ENCODE results near the gene SMIM21.

DNA sequence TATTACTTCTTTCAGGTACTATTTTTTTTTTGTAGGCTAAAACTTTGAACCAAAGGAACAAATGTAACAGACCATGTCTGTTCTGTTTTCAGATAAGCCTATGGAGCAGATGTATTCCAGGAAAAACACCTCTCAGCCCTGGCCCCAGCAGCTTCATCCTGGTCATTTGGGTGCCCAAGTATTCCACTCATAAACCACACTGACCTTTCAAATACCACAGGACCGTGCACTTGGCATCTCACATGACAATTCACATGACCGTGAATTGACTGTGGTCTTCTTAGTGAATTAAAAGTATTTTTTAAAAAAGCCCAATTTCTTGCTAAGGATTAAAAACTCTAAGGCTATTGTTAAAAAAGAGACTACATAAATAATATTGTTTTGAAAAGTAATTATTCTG, 50.2 kb downstream of the SMIM21 start:
- TF ChIP-seq, protein P1, sequence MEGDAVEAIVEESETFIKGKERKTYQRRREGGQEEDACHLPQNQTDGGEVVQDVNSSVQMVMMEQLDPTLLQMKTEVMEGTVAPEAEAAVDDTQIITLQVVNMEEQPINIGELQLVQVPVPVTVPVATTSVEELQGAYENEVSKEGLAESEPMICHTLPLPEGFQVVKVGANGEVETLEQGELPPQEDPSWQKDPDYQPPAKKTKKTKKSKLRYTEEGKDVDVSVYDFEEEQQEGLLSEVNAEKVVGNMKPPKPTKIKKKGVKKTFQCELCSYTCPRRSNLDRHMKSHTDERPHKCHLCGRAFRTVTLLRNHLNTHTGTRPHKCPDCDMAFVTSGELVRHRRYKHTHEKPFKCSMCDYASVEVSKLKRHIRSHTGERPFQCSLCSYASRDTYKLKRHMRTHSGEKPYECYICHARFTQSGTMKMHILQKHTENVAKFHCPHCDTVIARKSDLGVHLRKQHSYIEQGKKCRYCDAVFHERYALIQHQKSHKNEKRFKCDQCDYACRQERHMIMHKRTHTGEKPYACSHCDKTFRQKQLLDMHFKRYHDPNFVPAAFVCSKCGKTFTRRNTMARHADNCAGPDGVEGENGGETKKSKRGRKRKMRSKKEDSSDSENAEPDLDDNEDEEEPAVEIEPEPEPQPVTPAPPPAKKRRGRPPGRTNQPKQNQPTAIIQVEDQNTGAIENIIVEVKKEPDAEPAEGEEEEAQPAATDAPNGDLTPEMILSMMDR (IDR thresholded peaks at IDR 0.05; ENCODE audit: low read length) = no peak
- no peak for TF ChIP-seq EZH2phosphoT487 (IDR thresholded peaks at IDR 0.05; ENCODE audit: low read length)
- TF ChIP-seq EZH2 (optimal IDR thresholded peaks at IDR 0.05; ENCODE audit: low read depth, low read length) = no peak
